MCF 10A (cell line): ENCODE measurements around the gene DIDO1. TPM values are rescaled to one million over a fixed set of nuclear protein-coding genes. Genes with fewer than 3 reads are reported as not detected.

ENCODE experiments used
- BruUV-seq: library from RNA; stranded (reverse); fragments of 400-500 nt; replicated peaks from 2 replicates; lab custom pipeline; 2021; lab: Mats Ljungman, UMichigan
- CTCF ChIA-PET: fragments of 300-600 bp; sonication (Branson Sonifier 250); formaldehyde crosslinking; extraction: SDS; loops from one replicate; lab custom pipeline; 2021; ENCODE audit warnings: antibody characterized with exemption, inconsistent platforms; lab: Yijun Ruan, JAX
- POLR2A ChIA-PET: fragments of 300-600, 350-650 bp; sonication (Branson Sonifier 250); formaldehyde crosslinking; extraction: SDS; loops from one replicate; lab custom pipeline; 2020; ENCODE audit warnings: antibody characterized with exemption, inconsistent platforms; lab: Yijun Ruan, JAX
- DNase-seq: peaks from one replicate; pipeline ENCODE4 v3.0.0-alpha.2; 2018; ENCODE audit not compliant: unreplicated experiment
- H3K27ac Mint-ChIP-seq: one replicate; pipeline ENCODE4 v1.8.0; 2022; ENCODE audit warnings: mild to moderate bottlenecking, low read depth, mixed read lengths; ENCODE audit not compliant: unreplicated experiment
- H3K27me3 Mint-ChIP-seq: one replicate; pipeline ENCODE4 v1.8.0; 2022; ENCODE audit warnings: mixed read lengths; ENCODE audit not compliant: insufficient read depth, unreplicated experiment
- H3K36me3 Mint-ChIP-seq: one replicate; pipeline ENCODE4 v1.8.0; 2022; ENCODE audit warnings: mild to moderate bottlenecking, moderate library complexity, mixed read lengths; ENCODE audit not compliant: insufficient read depth, unreplicated experiment
- H3K4me1 Mint-ChIP-seq: one replicate; pipeline ENCODE4 v1.8.0; 2022; ENCODE audit warnings: mixed read lengths; ENCODE audit not compliant: insufficient read depth, unreplicated experiment
- H3K4me3 Mint-ChIP-seq: one replicate; pipeline ENCODE4 v1.8.0; 2022; ENCODE audit warnings: mild to moderate bottlenecking, moderate library complexity, mixed read lengths; ENCODE audit not compliant: unreplicated experiment
- H3K9me3 Mint-ChIP-seq: one replicate; pipeline ENCODE4 v1.8.0; 2022; ENCODE audit warnings: mixed read lengths; ENCODE audit not compliant: unreplicated experiment
- CTCF ChIP-seq: fragments of 200-600 bp; IDR thresholded peaks from one replicate; pipeline ENCODE4 v1.8.0; 2022; ENCODE audit warnings: antibody characterized with exemption, mild to moderate bottlenecking; ENCODE audit not compliant: unreplicated experiment
- intact Hi-C: fragments of 100-400 bp; cut with micrococcal nuclease; formaldehyde crosslinking; loops from 2 replicates; pipeline ENCODE4 v1.14.1; 2022
- total RNA-seq: library from RNA; stranded (reverse); gene quantifications from 2 replicates; pipeline ENCODE4 v1.2.3, GENCODE V29; 2022

Gene DIDO1
- total RNA-seq, 1 experiment from 2014 or later: 36.8 TPM

DNA sequence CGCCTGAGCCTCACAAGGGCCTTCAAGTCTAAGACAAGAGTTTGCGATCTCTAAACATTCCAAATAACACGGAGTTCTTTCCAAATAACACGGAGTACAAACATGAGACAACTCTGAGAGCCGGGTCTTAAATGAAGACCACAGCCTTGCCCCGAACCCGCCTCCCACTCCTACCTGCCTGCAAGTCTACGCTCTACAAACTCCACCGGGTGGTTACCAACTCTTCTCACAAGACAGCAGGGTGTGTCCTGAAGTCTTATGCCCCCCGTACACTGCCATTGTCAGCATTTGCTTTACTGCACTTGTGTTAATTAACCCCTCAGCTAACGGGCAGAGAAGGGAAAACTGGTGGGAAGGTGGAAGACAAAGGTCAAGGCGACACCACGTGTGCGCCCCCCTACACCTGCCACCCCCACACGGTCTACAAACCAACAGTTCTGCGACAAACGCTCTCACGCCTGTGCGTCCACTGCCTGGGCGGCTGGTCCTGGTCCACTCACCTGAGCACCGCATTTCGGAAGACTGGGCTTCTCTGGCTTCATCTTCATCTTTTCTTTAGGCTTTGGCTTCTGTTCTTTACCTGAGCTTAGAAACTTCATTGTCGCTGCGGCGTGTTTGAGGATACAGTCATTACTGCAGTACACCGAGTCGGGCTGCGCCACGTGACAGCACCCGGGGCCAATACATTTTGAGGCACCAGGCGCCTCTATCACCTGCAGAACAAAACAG is 19.5 kb downstream of the DIDO1 start:
- no peak for DNase-seq
- no peak overlapping the region for H3K27ac Mint-ChIP-seq
- no peaks in the 10 kb centered on the region for H3K9me3 Mint-ChIP-seq
- no peaks in the 10 kb centered on the region for H3K27me3 Mint-ChIP-seq
- no peak overlapping the region for H3K4me3 Mint-ChIP-seq
- peaks cover 100% of the 10 kb centered on the region for H3K36me3 Mint-ChIP-seq
- intact Hi-C loops: no loop called here
- POLR2A ChIA-PET: interaction anchor here (1.2 to 1.7 kb wide), 3 partner anchors 8 to 18 kb away, joined by 5 read pairs; no protein-coding TSS in a partner anchor
- CTCF ChIA-PET: interaction anchor here (0.7 to 2.3 kb wide), 8 partner anchors 8 to 185 kb away, joined by 3 to 25 read pairs (median 6); no protein-coding TSS in a partner anchor
- BruUV-seq: no TSS peak
- TF ChIP-seq CTCF: no peak
- H3K4me1 Mint-ChIP-seq: no peaks in the 10 kb centered on the region

GRCh38 chr20:62906209-62906608 is 20.1 kb downstream of the DIDO1 start:
- Mint-ChIP-seq H3K9me3 (no peaks in the 10 kb centered on the region), H3K4me3 (no peak overlapping the region), H3K27ac (no peak overlapping the region), H3K27me3 (no peaks in the 10 kb centered on the region), H3K4me1 (no peaks in the 10 kb centered on the region), H3K36me3 (peaks cover 100% of the 10 kb centered on the region)
- CTCF ChIA-PET: interaction anchor here (0.6 to 1.4 kb wide), 2 partner anchors 14 to 150 kb away, joined by 3 to 4 read pairs; no protein-coding TSS in a partner anchor
- no peak for TF ChIP-seq CTCF
- no peak for DNase-seq
- intact Hi-C loops: no loop called here
- POLR2A ChIA-PET: interaction anchor here (1.3 kb wide), 1 partner anchor 10 kb away, joined by 5 read pairs; no protein-coding TSS in a partner anchor
- no TSS peak for BruUV-seq

GRCh38 chr20:62905536-62906117 is 20.7 kb downstream of the DIDO1 start:
- POLR2A ChIA-PET: interaction anchor here (1.3 kb wide), 1 partner anchor 10 kb away, joined by 5 read pairs; no protein-coding TSS in a partner anchor
- TF ChIP-seq CTCF: no peak
- Mint-ChIP-seq H3K9me3 (no peaks in the 10 kb centered on the region), H3K4me3 (no peak overlapping the region), H3K27ac (no peak overlapping the region), H3K36me3 (peaks cover 100% of the 10 kb centered on the region), H3K27me3 (no peaks in the 10 kb centered on the region), H3K4me1 (no peaks in the 10 kb centered on the region)
- no peak for DNase-seq
- no TSS peak for BruUV-seq
- intact Hi-C loops: no loop called here
- CTCF ChIA-PET: interaction anchor here (0.6 to 1.4 kb wide), 2 partner anchors 15 to 149 kb away, joined by 3 to 4 read pairs; no protein-coding TSS in a partner anchor
